ENCODE data around the gene TXNDC17. TPM values are rescaled to one million over a fixed set of nuclear protein-coding genes. Genes with fewer than 3 reads are reported as not detected.

TXNDC17 gene
- total and polyA plus RNA-seq, 7 experiments from 2014 or later, result 14.3 to 89.7 (median 20.7) TPM

DNA sequence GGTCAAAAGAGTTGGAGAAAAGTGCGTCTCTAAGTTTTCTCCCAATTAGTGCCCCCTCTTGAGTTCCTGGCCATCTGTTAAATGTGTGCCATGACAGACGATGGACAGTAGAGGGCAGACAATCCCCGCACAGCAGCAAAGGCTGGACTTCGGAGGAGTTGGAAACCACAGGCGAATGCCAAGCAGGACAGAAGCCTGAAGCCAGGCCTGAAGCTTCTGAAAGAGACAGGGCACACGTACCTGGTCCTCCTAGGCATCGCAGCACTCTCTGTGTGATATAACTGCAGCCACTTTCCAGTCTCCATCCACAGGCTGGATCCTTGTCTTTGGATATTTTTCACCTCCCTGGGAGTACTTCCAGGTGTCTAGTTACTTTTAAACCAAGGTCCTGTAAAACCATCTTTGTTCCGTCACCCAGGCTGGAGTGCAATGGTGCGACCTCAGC lies 25.2 kb downstream of the TXNDC17 start:
- Histone ChIP-seq H3K27me3 (ENCODE audit: control insufficient read depth in 2 of 2, insufficient read depth in 2 of 2, low read length in 2 of 2) (no peaks in the 10 kb centered on the region), H3K27ac (ENCODE audit: low read depth, low read length) (no peak overlapping the region), H3K4me3 (ENCODE audit: low read length) (no peak overlapping the region), H3K4me1 (ENCODE audit: control insufficient read depth in 2 of 2, insufficient read depth in 2 of 2, low read length in 2 of 2) (no peaks in the 10 kb centered on the region), H3K9me3 (ENCODE audit: control insufficient read depth in 2 of 3, low read length in 3 of 3) (no peaks in the 10 kb centered on the region), H3K36me3 (ENCODE audit: control insufficient read depth in 2 of 3, insufficient read depth in 3 of 3, low read length in 3 of 3) (peaks cover 0 to 4% (median 0%) of the 10 kb centered on the region in 3 experiments)
- H3K4me1 Mint-ChIP-seq, result peaks cover 5 to 25% (median 10%) of the 10 kb centered on the region in 7 donors
- intact Hi-C loops (cut with micrococcal nuclease), result loop anchor here (1.0 to 10.0 kb wide), 4 partner anchors 15 to 336 kb away; partner anchors contain the start of genes C17orf100 (in 1 of the 2), MED31 (in 1 of the 2) and XAF1 (in 1 of the 2)
- H3K36me3 Mint-ChIP-seq, result peaks cover 0 to 32% (median 7%) of the 10 kb centered on the region in 5 donors
- peaks cover 0 to 15% (median 0%) of the 10 kb centered on the region in 5 donors for H3K27me3 Mint-ChIP-seq
- ChIA-PET CTCF (interaction anchor here (0.6 to 1.9 kb wide), 5 partner anchors 177 to 470 kb away, joined by 3 to 7 read pairs (median 3); no protein-coding TSS in a partner anchor), POLR2A (no interaction called here)
- H3K27ac Mint-ChIP-seq, result no peak overlapping the region
- no peak overlapping the region for H3K4me3 Mint-ChIP-seq
- H3K9me3 Mint-ChIP-seq, result no peaks in the 10 kb centered on the region
- peak in 3 of 9 donors; percentile 22 to 34 (median 24) for DNase-seq
- ATAC-seq, result peak; percentile 87

DNA sequence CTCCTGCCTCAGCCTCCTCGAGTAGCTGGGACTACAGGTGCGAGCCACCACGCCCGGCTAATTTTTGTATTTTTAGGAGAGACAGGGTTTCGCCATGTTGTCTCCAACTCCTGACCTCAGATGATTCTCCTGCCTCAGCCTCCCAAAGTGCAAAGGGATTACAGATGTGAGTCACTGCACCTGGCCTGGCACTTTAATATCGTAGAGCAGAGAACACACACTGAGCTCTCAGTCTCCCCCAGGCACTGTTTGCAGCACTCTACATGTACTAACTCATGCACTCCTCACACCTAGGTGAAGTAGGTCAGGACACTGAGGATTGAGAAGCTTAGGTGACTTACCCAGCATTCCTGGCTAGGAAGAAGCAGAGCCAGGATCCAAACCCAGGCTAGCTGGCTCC lies 25.7 kb downstream of the TXNDC17 start:
- Mint-ChIP-seq H3K27ac (no peak overlapping the region), H3K36me3 (peaks cover 0 to 27% (median 7%) of the 10 kb centered on the region in 5 donors), H3K9me3 (no peaks in the 10 kb centered on the region), H3K4me3 (no peak overlapping the region), H3K27me3 (peaks cover 0 to 15% (median 0%) of the 10 kb centered on the region in 5 donors), H3K4me1 (peaks cover under 1 to 20% (median 5%) of the 10 kb centered on the region in 7 donors)
- no peak for DNase-seq
- CTCF ChIA-PET, result interaction anchor here (0.6 to 1.9 kb wide), 4 partner anchors 177 to 470 kb away, joined by 3 to 7 read pairs (median 4); no protein-coding TSS in a partner anchor
- no peak overlapping the region for H3K27ac ChIP-seq (ENCODE audit: low read depth, low read length)
- ATAC-seq, result no peak
- H3K27me3 ChIP-seq (ENCODE audit: control insufficient read depth in 2 of 2, insufficient read depth in 2 of 2, low read length in 2 of 2), result no peaks in the 10 kb centered on the region
- H3K36me3 ChIP-seq (ENCODE audit: control insufficient read depth in 2 of 3, insufficient read depth in 3 of 3, low read length in 3 of 3), result peaks cover 0 to 4% (median 0%) of the 10 kb centered on the region in 3 experiments
- H3K4me1 ChIP-seq (ENCODE audit: control insufficient read depth in 2 of 2, insufficient read depth in 2 of 2, low read length in 2 of 2), result no peaks in the 10 kb centered on the region
- no peaks in the 10 kb centered on the region for H3K9me3 ChIP-seq (ENCODE audit: control insufficient read depth in 2 of 3, low read length in 3 of 3)
- POLR2A ChIA-PET, result no interaction called here
- intact Hi-C loops (cut with micrococcal nuclease), result loop anchor here (1.0 to 10.0 kb wide), 4 partner anchors 15 to 336 kb away; partner anchors contain the start of genes C17orf100 (in 1 of the 2), MED31 (in 1 of the 2) and XAF1 (in 1 of the 2)
- no peak overlapping the region for H3K4me3 ChIP-seq (ENCODE audit: low read length)

DNA sequence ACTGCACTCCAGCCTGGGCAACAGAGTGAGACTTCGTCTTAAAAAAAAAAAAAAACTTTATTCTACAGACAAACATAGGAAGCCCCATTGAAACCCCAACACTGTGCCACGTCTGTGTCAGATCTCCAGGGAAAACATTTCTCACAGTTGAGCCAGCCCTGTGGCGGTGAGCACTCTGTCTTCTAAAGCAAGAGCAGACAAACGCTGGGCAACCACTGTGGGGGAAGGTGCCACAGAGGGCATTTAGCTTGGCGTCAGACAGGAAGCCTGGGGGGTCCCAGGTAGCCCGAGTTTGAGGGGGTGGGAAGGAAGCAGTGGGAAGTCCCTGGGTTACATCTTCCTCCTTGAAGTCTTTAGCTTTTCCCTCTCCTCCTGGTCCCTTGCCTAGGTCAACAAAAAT lies 26.7 kb downstream of the TXNDC17 start:
- Mint-ChIP-seq H3K27ac (no peak overlapping the region), H3K27me3 (peaks cover 0 to 11% (median 0%) of the 10 kb centered on the region in 5 donors), H3K9me3 (no peaks in the 10 kb centered on the region), H3K36me3 (peaks cover 0 to 23% (median 7%) of the 10 kb centered on the region in 5 donors), H3K4me3 (no peak overlapping the region), H3K4me1 (peaks cover 0 to 18% (median 4%) of the 10 kb centered on the region in 7 donors)
- Histone ChIP-seq H3K27me3 (ENCODE audit: control insufficient read depth in 2 of 2, insufficient read depth in 2 of 2, low read length in 2 of 2) (no peaks in the 10 kb centered on the region), H3K9me3 (ENCODE audit: control insufficient read depth in 2 of 3, low read length in 3 of 3) (no peaks in the 10 kb centered on the region), H3K4me1 (ENCODE audit: control insufficient read depth in 2 of 2, insufficient read depth in 2 of 2, low read length in 2 of 2) (no peaks in the 10 kb centered on the region), H3K4me3 (ENCODE audit: low read length) (no peak overlapping the region), H3K27ac (ENCODE audit: low read depth, low read length) (no peak overlapping the region), H3K36me3 (ENCODE audit: control insufficient read depth in 2 of 3, insufficient read depth in 3 of 3, low read length in 3 of 3) (peaks cover 0 to 4% (median 0%) of the 10 kb centered on the region in 3 experiments)
- ATAC-seq (no peak), DNase-seq (no peak)
- ChIA-PET CTCF (interaction anchor here (1.9 kb wide), 1 partner anchor 176 kb away, joined by 7 read pairs; no protein-coding TSS in a partner anchor), POLR2A (no interaction called here)
- intact Hi-C loops (cut with micrococcal nuclease), result loop anchor here (5.0 to 10.0 kb wide), 3 partner anchors 90 to 335 kb away; partner anchors contain the start of gene XAF1 (in 1 of the 2)

DNA sequence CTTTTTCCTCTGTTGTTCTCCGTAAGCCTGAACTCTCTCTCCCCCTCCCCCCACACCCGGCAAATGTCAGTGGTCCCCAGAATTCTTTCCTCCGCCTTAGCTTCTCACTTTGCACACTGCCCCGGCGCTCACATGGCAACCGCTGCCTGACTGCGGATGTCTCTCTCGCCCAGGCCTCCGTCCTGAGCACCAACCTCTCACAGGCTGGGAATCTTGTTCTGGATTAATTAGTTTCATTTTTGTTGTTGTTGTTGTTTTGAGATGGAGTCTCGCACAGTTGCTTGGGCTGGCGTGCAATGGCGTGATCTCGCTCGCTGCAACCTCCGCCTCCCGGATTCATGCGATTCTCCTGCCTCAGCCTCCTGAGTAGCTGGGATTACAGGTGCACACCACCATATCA lies 27.4 kb downstream of the TXNDC17 start:
- Histone ChIP-seq H3K27me3 (ENCODE audit: control insufficient read depth in 2 of 2, insufficient read depth in 2 of 2, low read length in 2 of 2) (no peaks in the 10 kb centered on the region), H3K4me3 (ENCODE audit: low read length) (no peak overlapping the region), H3K9me3 (ENCODE audit: control insufficient read depth in 2 of 3, low read length in 3 of 3) (no peaks in the 10 kb centered on the region), H3K4me1 (ENCODE audit: control insufficient read depth in 2 of 2, insufficient read depth in 2 of 2, low read length in 2 of 2) (no peaks in the 10 kb centered on the region), H3K36me3 (ENCODE audit: control insufficient read depth in 2 of 3, insufficient read depth in 3 of 3, low read length in 3 of 3) (peaks cover 0 to 4% (median 0%) of the 10 kb centered on the region in 3 experiments), H3K27ac (ENCODE audit: low read depth, low read length) (no peak overlapping the region)
- ATAC-seq, result no peak
- intact Hi-C loops (cut with micrococcal nuclease), result loop anchor here (5.0 to 10.0 kb wide), 3 partner anchors 89 to 334 kb away; partner anchors contain the start of gene XAF1 (in 1 of the 2)
- Mint-ChIP-seq H3K36me3 (peaks cover 0 to 18% (median 7%) of the 10 kb centered on the region in 5 donors), H3K27me3 (peaks cover 0 to 9% (median 0%) of the 10 kb centered on the region in 5 donors), H3K4me3 (no peak overlapping the region), H3K4me1 (peaks cover 0 to 18% (median 4%) of the 10 kb centered on the region in 7 donors), H3K27ac (no peak overlapping the region), H3K9me3 (no peaks in the 10 kb centered on the region)
- no peak for DNase-seq
- POLR2A ChIA-PET, result no interaction called here
- CTCF ChIA-PET, result interaction anchor here (1.9 kb wide), 1 partner anchor 175 kb away, joined by 7 read pairs; no protein-coding TSS in a partner anchor

DNA sequence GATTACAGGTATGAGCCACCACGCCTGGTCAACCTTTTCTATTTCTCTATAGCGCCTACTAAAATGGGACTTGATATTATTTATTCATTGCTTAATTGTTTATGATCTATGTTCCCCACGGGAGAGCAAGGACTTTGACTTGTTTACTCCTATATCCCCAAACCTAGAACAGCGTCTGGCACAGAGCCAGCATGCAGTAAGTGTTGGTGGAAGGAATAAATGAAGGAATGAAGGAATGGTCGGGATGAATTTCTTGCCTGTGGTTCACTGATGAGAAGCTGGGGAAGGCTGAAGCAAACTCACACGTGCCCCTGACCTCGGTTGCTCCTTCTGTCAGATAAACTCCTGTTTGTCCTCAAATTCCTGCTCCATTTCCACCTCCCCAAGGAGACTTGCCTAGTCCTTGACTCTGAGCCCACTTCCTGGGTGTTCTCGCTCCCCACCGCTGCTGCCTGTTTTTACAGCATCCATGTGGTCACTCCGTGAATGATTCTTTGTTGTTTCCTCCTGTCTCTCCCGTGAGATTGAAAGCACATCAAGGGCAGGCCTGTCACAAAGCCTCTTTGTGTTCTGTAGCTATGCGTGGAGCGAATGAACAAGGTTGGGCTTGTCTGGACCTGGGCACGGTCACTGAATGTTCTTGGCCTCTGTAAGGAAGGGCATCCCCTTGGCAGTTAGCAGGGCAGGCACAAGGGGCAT lies 28.0 kb downstream of the TXNDC17 start:
- H3K36me3 ChIP-seq (ENCODE audit: control insufficient read depth in 2 of 3, insufficient read depth in 3 of 3, low read length in 3 of 3), result peaks cover 0 to 4% (median 0%) of the 10 kb centered on the region in 3 experiments
- POLR2A ChIA-PET, result no interaction called here
- DNase-seq (no peak), ATAC-seq (no peak)
- no peak overlapping the region for H3K4me3 ChIP-seq (ENCODE audit: low read length)
- H3K4me3 Mint-ChIP-seq, result no peak overlapping the region
- H3K4me1 Mint-ChIP-seq, result peaks cover 0 to 18% (median 4%) of the 10 kb centered on the region in 7 donors
- H3K4me1 ChIP-seq (ENCODE audit: control insufficient read depth in 2 of 2, insufficient read depth in 2 of 2, low read length in 2 of 2), result no peaks in the 10 kb centered on the region
- no peaks in the 10 kb centered on the region for H3K27me3 ChIP-seq (ENCODE audit: control insufficient read depth in 2 of 2, insufficient read depth in 2 of 2, low read length in 2 of 2)
- peaks cover 0 to 18% (median 7%) of the 10 kb centered on the region in 5 donors for H3K36me3 Mint-ChIP-seq
- H3K27ac Mint-ChIP-seq, result peak overlapping the region in 1 of 9 donors; percentile 30
- H3K27ac ChIP-seq (ENCODE audit: low read depth, low read length), result no peak overlapping the region
- CTCF ChIA-PET, result no interaction called here
- H3K9me3 ChIP-seq (ENCODE audit: control insufficient read depth in 2 of 3, low read length in 3 of 3), result no peaks in the 10 kb centered on the region
- no peaks in the 10 kb centered on the region for H3K9me3 Mint-ChIP-seq
- intact Hi-C loops (cut with micrococcal nuclease), result loop anchor here (5.0 to 10.0 kb wide), 3 partner anchors 88 to 333 kb away; partner anchors contain the start of gene XAF1 (in 1 of the 2)
- peaks cover 0 to 9% (median 0%) of the 10 kb centered on the region in 5 donors for H3K27me3 Mint-ChIP-seq

DNA sequence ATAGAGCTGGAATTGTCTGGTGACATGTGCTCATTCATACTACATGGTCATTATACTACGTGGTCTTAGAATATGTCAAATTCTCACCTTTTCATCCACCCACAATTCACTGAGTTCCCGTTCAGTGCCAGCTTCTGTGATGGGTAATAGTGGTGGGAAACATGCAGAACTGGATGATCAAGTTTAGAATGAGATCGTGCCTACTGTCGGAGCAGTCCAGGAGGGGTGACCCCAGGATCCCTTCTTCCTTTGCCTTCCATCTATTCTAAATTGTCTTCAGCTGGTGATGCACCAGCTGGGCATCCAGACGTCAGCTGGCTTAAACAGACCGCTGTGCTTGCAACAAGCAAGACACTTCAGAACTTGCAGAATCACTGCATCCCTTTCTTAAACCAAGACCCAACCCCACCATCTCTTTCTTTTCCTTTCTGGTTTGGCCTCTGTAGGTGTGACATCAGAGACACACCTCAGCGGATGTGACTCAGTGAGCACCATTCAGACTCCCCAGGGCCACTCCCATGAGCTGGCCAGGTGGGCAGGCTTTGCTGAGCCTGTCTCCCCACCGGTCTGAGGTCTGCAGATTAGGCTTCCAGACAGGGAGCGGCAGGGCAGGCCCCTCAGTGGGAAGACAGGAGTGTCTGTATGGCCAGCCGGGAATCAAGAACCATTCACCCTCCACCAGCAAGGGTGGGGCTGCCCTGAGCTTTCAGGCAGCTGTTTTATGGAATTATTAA lies 28.8 kb downstream of the TXNDC17 start:
- Histone ChIP-seq H3K36me3 (ENCODE audit: control insufficient read depth in 2 of 3, insufficient read depth in 3 of 3, low read length in 3 of 3) (peaks cover 0 to 4% (median 0%) of the 10 kb centered on the region in 3 experiments), H3K27ac (ENCODE audit: low read depth, low read length) (no peak overlapping the region), H3K4me1 (ENCODE audit: control insufficient read depth in 2 of 2, insufficient read depth in 2 of 2, low read length in 2 of 2) (no peaks in the 10 kb centered on the region), H3K27me3 (ENCODE audit: control insufficient read depth in 2 of 2, insufficient read depth in 2 of 2, low read length in 2 of 2) (no peaks in the 10 kb centered on the region), H3K9me3 (ENCODE audit: control insufficient read depth in 2 of 3, low read length in 3 of 3) (no peaks in the 10 kb centered on the region), H3K4me3 (ENCODE audit: low read length) (no peak overlapping the region)
- peaks cover 0 to 18% (median 4%) of the 10 kb centered on the region in 7 donors for H3K4me1 Mint-ChIP-seq
- H3K4me3 Mint-ChIP-seq, result no peak overlapping the region
- intact Hi-C loops (cut with micrococcal nuclease), result loop anchor here (5.0 to 10.0 kb wide), 3 partner anchors 88 to 333 kb away; partner anchors contain the start of gene XAF1 (in 1 of the 2)
- DNase-seq (no peak), ATAC-seq (no peak)
- POLR2A ChIA-PET, result no interaction called here
- CTCF ChIA-PET, result no interaction called here
- H3K36me3 Mint-ChIP-seq, result peaks cover 0 to 18% (median 7%) of the 10 kb centered on the region in 5 donors
- H3K27me3 Mint-ChIP-seq, result peaks cover 0 to 9% (median 0%) of the 10 kb centered on the region in 5 donors
- no peaks in the 10 kb centered on the region for H3K9me3 Mint-ChIP-seq
- H3K27ac Mint-ChIP-seq, result no peak overlapping the region
